KMS-11 (cell line): ENCODE results near the gene SPTBN1.

Experiments
- H2AFZ ChIP-seq: fragments of 200-600 bp; sonication (generic); 2 replicates; pipeline ENCODE4 v1.6.1; 2016; ENCODE audit warnings: antibody characterized with exemption, mixed run types, low read depth
- H3K27ac ChIP-seq: fragments of 200-600 bp; sonication (generic); 2 replicates; pipeline ENCODE4 v1.6.1; 2016; ENCODE audit warnings: mild to moderate bottlenecking, mixed run types
- H3K27me3 ChIP-seq: fragments of 200-600 bp; sonication (generic); 2 replicates; pipeline ENCODE4 v1.6.1; 2017; ENCODE audit warnings: mild to moderate bottlenecking, low read depth, mixed run types, moderate library complexity; ENCODE audit not compliant: insufficient read depth
- H3K36me3 ChIP-seq: fragments of 200-600 bp; sonication (generic); 2 replicates; pipeline ENCODE4 v1.6.1; 2017; ENCODE audit warnings: mild to moderate bottlenecking, mixed run types; ENCODE audit not compliant: insufficient read depth
- H3K4me1 ChIP-seq: fragments of 200-600 bp; sonication (generic); 2 replicates; pipeline ENCODE4 v1.6.1; 2016; ENCODE audit warnings: mild to moderate bottlenecking, low read depth, mixed run types; ENCODE audit not compliant: poor library complexity, severe bottlenecking
- H3K4me2 ChIP-seq: fragments of 200-600 bp; sonication (generic); 2 replicates; pipeline ENCODE4 v1.7.0; 2016; ENCODE audit warnings: mild to moderate bottlenecking, mixed run types
- H3K4me3 ChIP-seq: fragments of 200-600 bp; sonication (generic); IDR thresholded peaks from 2 replicates; pipeline ENCODE4 v1.6.1; 2017; ENCODE audit warnings: low read depth, low read length, mixed read lengths; ENCODE audit not compliant: insufficient read depth
- H3K79me2 ChIP-seq: fragments of 200-600 bp; sonication (generic); 2 replicates; pipeline ENCODE4 v1.6.1; 2016; ENCODE audit warnings: low read depth, mixed run types; ENCODE audit not compliant: insufficient read depth
- H3K9ac ChIP-seq: fragments of 200-600 bp; sonication (generic); 2 replicates; pipeline ENCODE4 v1.6.1; 2016; ENCODE audit warnings: mild to moderate bottlenecking, mixed run types
- H4K20me1 ChIP-seq: fragments of 200-600 bp; sonication (generic); 2 replicates; pipeline ENCODE4 v1.6.1; 2016; ENCODE audit warnings: mild to moderate bottlenecking, mixed run types; ENCODE audit not compliant: insufficient read depth
- CTCF ChIP-seq: fragments of 200-600 bp; sonication (generic); conservative IDR thresholded peaks from 2 replicates; pipeline ENCODE4 v1.6.1; 2017; ENCODE audit warnings: low read depth, mild to moderate bottlenecking, antibody characterized with exemption, low read length, moderate library complexity, mixed read lengths

The SPTBN1 gene

GRCh38 chr2:54419388-54419787 is 36.7 kb upstream of the SPTBN1 start:
- TF ChIP-seq CTCF = no peak
- Histone ChIP-seq H3K79me2 (no peaks in the 10 kb centered on the region), H3K4me2 (no peak overlapping the region), H3K4me1 (no peaks in the 10 kb centered on the region), H3K4me3 (no peak overlapping the region), H3K27ac (no peak overlapping the region), H3K27me3 (no peaks in the 10 kb centered on the region), H3K36me3 (no peaks in the 10 kb centered on the region), H4K20me1 (no peaks in the 10 kb centered on the region), H3K9ac (no peak overlapping the region), H2AFZ (no peak overlapping the region)

DNA sequence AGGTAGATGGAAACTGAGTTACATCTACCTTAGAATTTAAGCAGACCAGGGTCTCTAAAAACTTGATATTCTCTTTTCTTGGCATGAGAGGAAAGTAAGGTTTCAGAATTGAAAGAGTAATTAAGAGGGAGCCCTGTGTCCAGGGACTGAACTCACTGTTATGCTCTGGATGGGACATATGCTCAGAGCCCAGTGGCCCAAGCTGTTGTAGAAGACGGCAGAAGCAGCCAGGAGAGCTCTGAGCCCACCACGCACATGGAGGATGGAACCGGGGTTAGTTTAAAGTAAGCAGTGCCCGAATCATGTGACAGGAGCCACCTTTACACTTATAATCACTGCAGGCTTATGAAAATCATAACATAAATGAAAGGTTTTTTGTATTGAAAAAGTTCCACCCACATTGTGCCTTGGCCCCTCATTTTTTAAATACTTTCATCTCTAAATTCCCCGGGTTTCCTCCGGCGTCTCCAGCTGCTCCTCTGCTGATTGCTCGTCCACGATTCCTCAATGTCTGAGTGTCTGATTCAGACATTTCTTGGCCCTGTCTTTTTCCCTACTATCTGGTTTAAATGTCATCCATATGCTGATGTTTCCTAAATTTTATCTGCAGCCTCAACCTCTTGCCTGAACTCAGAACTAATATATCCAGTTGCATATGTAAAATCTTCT is 36.1 kb upstream of the SPTBN1 start:
- H3K27me3 ChIP-seq = no peaks in the 10 kb centered on the region
- H2AFZ ChIP-seq = no peak overlapping the region
- no peak overlapping the region for H3K4me2 ChIP-seq
- no peak overlapping the region for H3K9ac ChIP-seq
- no peaks in the 10 kb centered on the region for H3K36me3 ChIP-seq
- no peak for TF ChIP-seq CTCF
- H4K20me1 ChIP-seq = no peaks in the 10 kb centered on the region
- H3K4me3 ChIP-seq = no peak overlapping the region
- H3K79me2 ChIP-seq = no peaks in the 10 kb centered on the region
- no peak overlapping the region for H3K27ac ChIP-seq
- no peaks in the 10 kb centered on the region for H3K4me1 ChIP-seq

GRCh38 chr2:54420524-54421172 is 35.5 kb upstream of the SPTBN1 start:
- no peak for TF ChIP-seq CTCF
- H3K4me2 ChIP-seq = no peak overlapping the region

DNA sequence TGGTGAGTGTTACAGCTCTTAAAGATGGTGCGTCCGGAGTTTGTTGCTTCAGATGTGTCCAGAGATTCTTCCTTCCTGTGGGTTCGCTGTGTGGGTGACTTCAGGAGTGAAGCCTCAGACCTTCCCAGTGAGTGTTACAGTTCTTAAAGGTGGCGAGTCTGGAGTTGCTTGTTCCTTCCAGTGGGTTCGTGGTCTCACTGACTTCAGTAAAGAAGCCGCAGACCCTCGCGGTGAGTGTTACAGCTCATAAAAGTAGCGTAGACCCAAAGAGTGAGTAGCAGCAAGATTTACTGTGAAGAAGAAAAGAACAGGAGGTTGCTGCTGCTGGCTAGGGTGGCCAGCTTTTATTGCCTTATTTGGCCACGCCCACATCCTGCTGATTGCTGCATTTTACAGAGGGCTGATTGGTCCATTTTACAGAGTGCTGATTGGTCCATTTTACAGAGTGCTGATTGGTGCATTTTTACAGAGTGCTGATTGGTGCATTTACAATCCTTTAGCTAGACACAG is 34.0 kb upstream of the SPTBN1 start:
- Histone ChIP-seq H3K9ac (no peak overlapping the region), H3K4me2 (no peak overlapping the region), H2AFZ (no peak overlapping the region), H4K20me1 (no peaks in the 10 kb centered on the region), H3K79me2 (no peaks in the 10 kb centered on the region), H3K4me3 (no peak overlapping the region), H3K4me1 (no peaks in the 10 kb centered on the region), H3K36me3 (no peaks in the 10 kb centered on the region), H3K27me3 (no peaks in the 10 kb centered on the region), H3K27ac (no peak overlapping the region)
- no peak for TF ChIP-seq CTCF

More at GRCh38 chr2:54420524-54421172, 35.5 kb upstream of the SPTBN1 start:
- Histone ChIP-seq H2AFZ (no peak overlapping the region), H3K79me2 (no peaks in the 10 kb centered on the region), H3K27me3 (no peaks in the 10 kb centered on the region), H3K27ac (no peak overlapping the region), H3K4me3 (no peak overlapping the region), H3K4me1 (no peaks in the 10 kb centered on the region), H4K20me1 (no peaks in the 10 kb centered on the region), H3K9ac (no peak overlapping the region), H3K36me3 (no peaks in the 10 kb centered on the region)
